Measurements from ENCODE around the gene SH2D3C. TPM values are rescaled to one million over a fixed set of nuclear protein-coding genes. Genes with fewer than 3 reads are reported as not detected.
A peak's percentile ranks its signal among the peaks of the same experiment; 100 is the strongest.

Gene SH2D3C
- total RNA-seq, 2 experiments from 2014 or later, result 10.9 to 11.8 TPM

DNA sequence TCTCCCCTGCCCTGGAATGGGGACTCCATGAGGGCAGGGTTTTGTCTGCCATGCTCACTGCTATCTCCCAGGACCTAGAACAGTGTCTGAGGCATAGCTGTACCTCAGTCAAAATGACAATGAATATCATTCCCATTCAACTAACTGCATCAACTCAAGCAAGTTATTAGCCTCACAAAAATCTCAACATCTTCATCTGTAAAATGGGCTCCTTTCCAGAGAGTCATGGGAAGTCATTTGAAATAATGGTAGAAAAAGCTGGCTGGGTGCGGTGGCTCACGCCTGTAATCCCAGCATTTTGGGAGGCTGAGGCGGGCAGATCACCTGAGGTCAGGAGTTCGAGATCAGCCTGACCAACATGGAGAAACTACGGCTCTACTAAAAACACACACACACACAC, 9.4 kb downstream of the SH2D3C start:
- H3K4me3 Mint-ChIP-seq, result peak overlapping the region; percentile 54
- peaks cover 67% of the 10 kb centered on the region for H3K36me3 ChIP-seq (ENCODE audit: insufficient read depth, low read length)
- peaks cover 79% of the 10 kb centered on the region for H3K36me3 Mint-ChIP-seq (ENCODE audit: low read depth)
- CTCF ChIA-PET, result interaction anchor here (0.8 to 4.6 kb wide), 4 partner anchors 16 to 152 kb away, joined by 3 to 24 read pairs (median 4); partner anchors contain the start of genes CDK9 and TOR2A
- no peaks in the 10 kb centered on the region for H3K27me3 Mint-ChIP-seq
- H3K9me3 ChIP-seq (ENCODE audit: control insufficient read depth in 1 of 2, insufficient read depth in 1 of 2, low read length in 2 of 2), result no peaks in the 10 kb centered on the region
- H3K27ac Mint-ChIP-seq, result peak overlapping the region; percentile 86
- POLR2A ChIA-PET, result interaction anchor here (0.9 to 3.8 kb wide), 7 partner anchors 10 to 147 kb away, joined by 3 to 45 read pairs (median 15); partner anchors contain the start of genes CDK9, PTRH1, SH2D3C and ST6GALNAC4
- ATAC-seq (ENCODE audit: poor library complexity) (no peak), DNase-seq (no peak)
- H3K4me1 Mint-ChIP-seq (ENCODE audit: low read depth), result peaks cover 80% of the 10 kb centered on the region
- TF ChIP-seq, protein P1, sequence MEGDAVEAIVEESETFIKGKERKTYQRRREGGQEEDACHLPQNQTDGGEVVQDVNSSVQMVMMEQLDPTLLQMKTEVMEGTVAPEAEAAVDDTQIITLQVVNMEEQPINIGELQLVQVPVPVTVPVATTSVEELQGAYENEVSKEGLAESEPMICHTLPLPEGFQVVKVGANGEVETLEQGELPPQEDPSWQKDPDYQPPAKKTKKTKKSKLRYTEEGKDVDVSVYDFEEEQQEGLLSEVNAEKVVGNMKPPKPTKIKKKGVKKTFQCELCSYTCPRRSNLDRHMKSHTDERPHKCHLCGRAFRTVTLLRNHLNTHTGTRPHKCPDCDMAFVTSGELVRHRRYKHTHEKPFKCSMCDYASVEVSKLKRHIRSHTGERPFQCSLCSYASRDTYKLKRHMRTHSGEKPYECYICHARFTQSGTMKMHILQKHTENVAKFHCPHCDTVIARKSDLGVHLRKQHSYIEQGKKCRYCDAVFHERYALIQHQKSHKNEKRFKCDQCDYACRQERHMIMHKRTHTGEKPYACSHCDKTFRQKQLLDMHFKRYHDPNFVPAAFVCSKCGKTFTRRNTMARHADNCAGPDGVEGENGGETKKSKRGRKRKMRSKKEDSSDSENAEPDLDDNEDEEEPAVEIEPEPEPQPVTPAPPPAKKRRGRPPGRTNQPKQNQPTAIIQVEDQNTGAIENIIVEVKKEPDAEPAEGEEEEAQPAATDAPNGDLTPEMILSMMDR (IDR thresholded peaks at IDR 0.05), result no peak
- no peak overlapping the region for H3K4me3 ChIP-seq (ENCODE audit: low read length)
- no peaks in the 10 kb centered on the region for H3K9me3 Mint-ChIP-seq
- intact Hi-C loops (cut with DNase I, micrococcal nuclease), result no loop called here
- H3K27ac ChIP-seq (ENCODE audit: low read depth in 1 of 2, low read length in 2 of 2), result peak overlapping the region; percentile 47 to 90
- H3K4me1 ChIP-seq (ENCODE audit: insufficient read depth, low read length), result peaks cover 81% of the 10 kb centered on the region
- no peaks in the 10 kb centered on the region for H3K27me3 ChIP-seq (ENCODE audit: control insufficient read depth in 1 of 2, insufficient read depth in 2 of 2, low read length in 2 of 2)

- peak overlapping the region; percentile 54 for H3K4me3 Mint-ChIP-seq
- CTCF ChIA-PET, result interaction anchor here (1.4 kb wide), 1 partner anchor 101 kb away, joined by 4 read pairs; no protein-coding TSS in a partner anchor
- no peak overlapping the region for H3K4me3 ChIP-seq (ENCODE audit: low read length)
- H3K27ac Mint-ChIP-seq, result peak overlapping the region; percentile 86
- POLR2A ChIA-PET, result interaction anchor here (0.9 to 3.8 kb wide), 5 partner anchors 10 to 148 kb away, joined by 3 to 45 read pairs (median 3); partner anchors contain the start of genes CDK9, PTRH1, SH2D3C and ST6GALNAC4
- H3K27me3 Mint-ChIP-seq, result no peaks in the 10 kb centered on the region
- TF ChIP-seq, protein P1 (IDR thresholded peaks at IDR 0.05), result no peak
- no peaks in the 10 kb centered on the region for H3K9me3 Mint-ChIP-seq
- ATAC-seq (ENCODE audit: poor library complexity), result no peak
- intact Hi-C loops (cut with DNase I, micrococcal nuclease), result no loop called here
- H3K27ac ChIP-seq (ENCODE audit: low read depth in 1 of 2, low read length in 2 of 2), result peak overlapping the region; percentile 69 to 90
- no peak for DNase-seq
- peaks cover 66% of the 10 kb centered on the region for H3K36me3 ChIP-seq (ENCODE audit: insufficient read depth, low read length)
- H3K4me1 Mint-ChIP-seq (ENCODE audit: low read depth), result peaks cover 82% of the 10 kb centered on the region
- no peaks in the 10 kb centered on the region for H3K27me3 ChIP-seq (ENCODE audit: control insufficient read depth in 1 of 2, insufficient read depth in 2 of 2, low read length in 2 of 2)
- no peaks in the 10 kb centered on the region for H3K9me3 ChIP-seq (ENCODE audit: control insufficient read depth in 1 of 2, insufficient read depth in 1 of 2, low read length in 2 of 2)
- peaks cover 80% of the 10 kb centered on the region for H3K36me3 Mint-ChIP-seq (ENCODE audit: low read depth)
- peaks cover 81% of the 10 kb centered on the region for H3K4me1 ChIP-seq (ENCODE audit: insufficient read depth, low read length)
Observed at GRCh38 chr9:127768698-127769097, 9.8 kb downstream of the SH2D3C start.

DNA sequence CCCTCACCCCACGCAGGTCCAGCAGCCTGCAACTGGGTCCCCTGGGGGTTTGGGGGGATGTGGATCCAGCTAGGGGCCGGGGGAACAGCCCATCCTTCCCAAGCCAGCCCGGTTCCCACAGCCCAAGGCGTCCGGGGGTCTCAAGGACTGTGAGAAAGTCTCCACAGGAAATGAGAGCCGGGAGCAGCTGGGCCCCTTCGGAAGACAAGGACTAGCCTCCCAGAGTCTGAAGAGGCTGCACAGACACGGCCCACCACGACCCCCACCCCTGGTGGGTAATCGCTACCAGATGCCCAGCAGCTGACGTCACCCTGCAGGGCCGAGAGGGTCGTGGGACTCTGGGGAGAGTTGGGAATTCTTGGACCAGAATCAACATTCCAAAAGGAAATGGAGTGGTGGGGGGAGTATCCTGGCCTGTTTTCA, 10.5 kb downstream of the SH2D3C start:
- POLR2A ChIA-PET, result interaction anchor here (0.7 to 3.8 kb wide), 5 partner anchors 8 to 34 kb away, joined by 3 to 16 read pairs (median 12); partner anchors contain the start of genes CDK9, FPGS and SH2D3C
- H3K36me3 ChIP-seq (ENCODE audit: insufficient read depth, low read length), result peaks cover 65% of the 10 kb centered on the region
- no peaks in the 10 kb centered on the region for H3K9me3 Mint-ChIP-seq
- peak overlapping the region; percentile 46 to 69 for H3K27ac ChIP-seq (ENCODE audit: low read depth in 1 of 2, low read length in 2 of 2)
- peaks cover 81% of the 10 kb centered on the region for H3K36me3 Mint-ChIP-seq (ENCODE audit: low read depth)
- TF ChIP-seq, protein P1 (IDR thresholded peaks at IDR 0.05), result no peak
- H3K27ac Mint-ChIP-seq, result peak overlapping the region; percentile 86
- peak overlapping the region; percentile 38 for H3K4me3 Mint-ChIP-seq
- peaks cover 86% of the 10 kb centered on the region for H3K4me1 ChIP-seq (ENCODE audit: insufficient read depth, low read length)
- no peak for ATAC-seq (ENCODE audit: poor library complexity)
- CTCF ChIA-PET, result interaction anchor here (1.1 kb wide), 1 partner anchor 33 kb away, joined by 4 read pairs; the partner anchor contains the start of gene TOR2A
- H3K4me1 Mint-ChIP-seq (ENCODE audit: low read depth), result peaks cover 84% of the 10 kb centered on the region
- intact Hi-C loops (cut with DNase I, micrococcal nuclease), result no loop called here
- H3K9me3 ChIP-seq (ENCODE audit: control insufficient read depth in 1 of 2, insufficient read depth in 1 of 2, low read length in 2 of 2), result no peaks in the 10 kb centered on the region
- no peak overlapping the region for H3K4me3 ChIP-seq (ENCODE audit: low read length)
- no peak for DNase-seq
- no peaks in the 10 kb centered on the region for H3K27me3 ChIP-seq (ENCODE audit: control insufficient read depth in 1 of 2, insufficient read depth in 2 of 2, low read length in 2 of 2)
- H3K27me3 Mint-ChIP-seq, result no peaks in the 10 kb centered on the region

All from CD4-positive, alpha-beta T cell (primary cell).